ENCODE measurements around the gene THSD4.
"Not testable (repeated sequence)": the region's sequence is repeated elsewhere in the genome, so short reads cannot be mapped to it uniquely, and the experiment has no call there.

Gene THSD4

GRCh38 chr15:71151081-71151480, 35.8 kb downstream of the THSD4 start:
- no peak for DNase-seq

GRCh38 chr15:71152542-71152941, 37.3 kb downstream of the THSD4 start:
- no peak for DNase-seq

- DNase-seq, result no peak
Observed at GRCh38 chr15:71153823-71154524, 38.7 kb downstream of the THSD4 start.

GRCh38 chr15:71154607-71155200, 39.4 kb downstream of the THSD4 start:
- no peak for DNase-seq

GRCh38 chr15:71155534-71155933, 40.3 kb downstream of the THSD4 start:
- DNase-seq, result no peak

GRCh38 chr15:71160976-71161375, 45.7 kb downstream of the THSD4 start:
- no peak for DNase-seq

- no peak for DNase-seq
Observed at GRCh38 chr15:71162309-71162708, 47.0 kb downstream of the THSD4 start.

- DNase-seq, result not testable (repeated sequence)
Observed at GRCh38 chr15:71164606-71165005, 49.3 kb downstream of the THSD4 start.

- no peak for DNase-seq
Observed at GRCh38 chr15:71167445-71168165, 52.3 kb downstream of the THSD4 start.

- no peak for DNase-seq
Observed at GRCh38 chr15:71168166-71168834, 53.0 kb downstream of the THSD4 start.

GRCh38 chr15:71170163-71170562, 54.9 kb downstream of the THSD4 start:
- DNase-seq, result no peak

- DNase-seq, result no peak
Observed at GRCh38 chr15:71171195-71171594, 55.9 kb downstream of the THSD4 start.

GRCh38 chr15:71174360-71174759, 59.1 kb downstream of the THSD4 start:
- not testable (repeated sequence) for DNase-seq

- no peak for DNase-seq
Observed at GRCh38 chr15:71180986-71181853, 65.9 kb downstream of the THSD4 start.

GRCh38 chr15:71182522-71182921, 67.3 kb downstream of the THSD4 start:
- no peak for DNase-seq

- no peak for DNase-seq
Observed at GRCh38 chr15:71183063-71183462, 67.8 kb downstream of the THSD4 start.

- DNase-seq, result no peak
Observed at GRCh38 chr15:71185706-71186105, 70.4 kb downstream of the THSD4 start.

- DNase-seq, result no peak
Observed at GRCh38 chr15:71186267-71186666, 71.0 kb downstream of the THSD4 start.

- DNase-seq, result no peak
Observed at GRCh38 chr15:71187078-71187477, 71.8 kb downstream of the THSD4 start.

- DNase-seq, result no peak
Observed at GRCh38 chr15:71187526-71187925, 72.3 kb downstream of the THSD4 start.

- DNase-seq, result no peak
Observed at GRCh38 chr15:71189718-71190117, 74.4 kb downstream of the THSD4 start.

GRCh38 chr15:71191296-71191695, 76.0 kb downstream of the THSD4 start:
- DNase-seq, result no peak

GRCh38 chr15:71192816-71193215, 77.5 kb downstream of the THSD4 start:
- DNase-seq, result no peak

Data from NCI-H446 treated with DMSO at 0.1 percent for 48 hours (cell line).